ENCODE results near the gene ATP7B.
A peak's percentile ranks its signal among the peaks of the same experiment; 100 is the strongest.

ATP7B gene

GRCh38 chr13:51950722-51951121 lies 60.5 kb downstream of the ATP7B start:
- ChIA-PET POLR2A (ENCODE audit: low non-redundant PET) (no interaction called here), CTCF (interaction anchor here (1.1 kb wide), 1 partner anchor 15 kb away, joined by 3 read pairs; no protein-coding TSS in a partner anchor)
- no peak overlapping the region for H3K27ac ChIP-seq
- no peak for TF ChIP-seq CTCF (conservative IDR thresholded peaks at IDR 0.05; ENCODE audit: low read depth)
- DNase-seq (ENCODE audit: low spot score) = no peak

- ChIA-PET POLR2A (ENCODE audit: low non-redundant PET) (no interaction called here), CTCF (no interaction called here)
- TF ChIP-seq CTCF (conservative IDR thresholded peaks at IDR 0.05; ENCODE audit: low read depth) = no peak
- H3K27ac ChIP-seq = no peak overlapping the region
- no peak for DNase-seq (ENCODE audit: low spot score)
Measured at GRCh38 chr13:51946163-51946669, 65.0 kb downstream of the ATP7B start.

GRCh38 chr13:51945149-51945548 lies 66.1 kb downstream of the ATP7B start:
- POLR2A ChIA-PET (ENCODE audit: low non-redundant PET) = no interaction called here
- CTCF ChIA-PET = no interaction called here
- TF ChIP-seq CTCF (conservative IDR thresholded peaks at IDR 0.05; ENCODE audit: low read depth) = no peak
- H3K27ac ChIP-seq = no peak overlapping the region
- no peak for DNase-seq (ENCODE audit: low spot score)

- DNase-seq (ENCODE audit: low spot score) = no peak
- H3K27ac ChIP-seq = no peak overlapping the region
- no peak for TF ChIP-seq CTCF (conservative IDR thresholded peaks at IDR 0.05; ENCODE audit: low read depth)
- CTCF ChIA-PET = no interaction called here
- POLR2A ChIA-PET (ENCODE audit: low non-redundant PET) = no interaction called here
Measured at GRCh38 chr13:51944428-51944827, 66.8 kb downstream of the ATP7B start.

- POLR2A ChIA-PET (ENCODE audit: low non-redundant PET) = no interaction called here
- DNase-seq (ENCODE audit: low spot score) = no peak
- no peak overlapping the region for H3K27ac ChIP-seq
- CTCF ChIA-PET = no interaction called here
- no peak for TF ChIP-seq CTCF (conservative IDR thresholded peaks at IDR 0.05; ENCODE audit: low read depth)
Measured at GRCh38 chr13:51943721-51944120, 67.5 kb downstream of the ATP7B start.

- ChIA-PET POLR2A (ENCODE audit: low non-redundant PET) (no interaction called here), CTCF (interaction anchor here (0.6 kb wide), 1 partner anchor 111 kb away, joined by 3 read pairs; no protein-coding TSS in a partner anchor)
- peak; percentile 18 for DNase-seq (ENCODE audit: low spot score)
- TF ChIP-seq CTCF (conservative IDR thresholded peaks at IDR 0.05; ENCODE audit: low read depth) = no peak
- no peak overlapping the region for H3K27ac ChIP-seq
Measured at GRCh38 chr13:51942189-51942588, 69.1 kb downstream of the ATP7B start.

- CTCF ChIA-PET = no interaction called here
Measured at GRCh38 chr13:51938454-51938853, 72.8 kb downstream of the ATP7B start.

More at GRCh38 chr13:51938454-51938853, 72.8 kb downstream of the ATP7B start:
- no peak for TF ChIP-seq CTCF (conservative IDR thresholded peaks at IDR 0.05; ENCODE audit: low read depth)
- no peak for DNase-seq (ENCODE audit: low spot score)
- H3K27ac ChIP-seq = no peak overlapping the region
- POLR2A ChIA-PET (ENCODE audit: low non-redundant PET) = no interaction called here
